ENCODE data around the gene VPS13C.

The VPS13C gene

DNA sequence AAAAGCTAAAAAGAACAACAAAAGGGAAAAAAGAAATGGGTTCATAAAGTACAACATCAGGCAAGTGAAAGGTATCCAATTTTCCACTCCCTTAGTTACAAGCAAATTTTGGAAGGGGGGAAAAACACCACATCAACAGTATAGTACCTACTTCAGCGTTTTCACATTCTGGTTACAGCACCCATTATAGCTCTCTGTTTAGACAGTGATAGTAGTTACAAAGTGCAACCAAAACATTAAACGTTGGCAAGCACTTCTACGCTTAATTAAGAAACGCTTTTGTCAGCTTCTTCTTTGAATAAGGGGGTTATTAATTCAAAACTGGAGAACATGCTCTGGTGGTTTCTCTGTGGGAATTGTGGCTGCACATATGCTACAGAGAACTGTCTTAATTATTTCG is 180.2 kb downstream of the VPS13C start:
- H3K23ac ChIP-seq (ENCODE audit: low read depth, low read length, poor library complexity): no peak overlapping the region
- no peak for DNase-seq (ENCODE audit: low spot score)
- no peak overlapping the region for H3K9ac ChIP-seq (ENCODE audit: low read depth, low read length, poor library complexity)
- H2AK5ac ChIP-seq (ENCODE audit: low read depth, low read length): no peak overlapping the region
- no peaks in the 10 kb centered on the region for H3K9me3 ChIP-seq (replicated peaks in 1 of 2; ENCODE audit: control insufficient read depth in 2 of 2, insufficient read depth in 1 of 2, low read depth in 1 of 2, low read length in 2 of 2)
- no peak overlapping the region for H3K14ac ChIP-seq (ENCODE audit: low read length)
- H2BK5ac ChIP-seq (ENCODE audit: low read length): no peak overlapping the region
- peaks cover 0 to 25% of the 10 kb centered on the region in 2 donors for H3K36me3 ChIP-seq (replicated peaks in 1 of 2; ENCODE audit: control insufficient read depth in 2 of 2, insufficient read depth in 2 of 2, low read length in 2 of 2)
- no peak overlapping the region for H2AFZ ChIP-seq (ENCODE audit: low read length)
- no peak overlapping the region for H3K4me3 ChIP-seq (ENCODE audit: low read length in 2 of 2)
- no peak overlapping the region for H3K4ac ChIP-seq (ENCODE audit: low read length)
- no peak overlapping the region for H2BK120ac ChIP-seq (ENCODE audit: low read depth, low read length)
- H3K4me1 ChIP-seq (ENCODE audit: control insufficient read depth in 2 of 2, insufficient read depth in 1 of 2, low read depth in 1 of 2, low read length in 2 of 2): no peaks in the 10 kb centered on the region
- H3K79me1 ChIP-seq (ENCODE audit: low read depth, low read length): peaks cover 1% of the 10 kb centered on the region
- H3K27ac ChIP-seq (replicated peaks; ENCODE audit: low read length): no peak overlapping the region
- WGBS, 2 donors (ENCODE audit: extremely low coverage in 2 of 2, insufficient read length in 2 of 2, insufficient replicate concordance in 1 of 2): no CpG with 5 or more reads among the region's 5 CpGs
- H4K8ac ChIP-seq (ENCODE audit: low read depth, low read length): no peak overlapping the region
- H3K27me3 ChIP-seq (ENCODE audit: control insufficient read depth in 3 of 3, insufficient read depth in 3 of 3, low read depth in 1 of 3, low read length in 3 of 3): no peaks in the 10 kb centered on the region
- no peak overlapping the region for H3K18ac ChIP-seq (ENCODE audit: low read length)
- no peak overlapping the region for H3K4me2 ChIP-seq (ENCODE audit: insufficient read depth, low read length, poor library complexity, severe bottlenecking)
- H2BK12ac ChIP-seq (ENCODE audit: low read length): no peak overlapping the region
- no peak overlapping the region for H4K91ac ChIP-seq (ENCODE audit: low read depth, low read length, poor library complexity)
- H2BK15ac ChIP-seq (ENCODE audit: low read length): no peak overlapping the region

- Histone ChIP-seq H3K79me1 (ENCODE audit: low read depth, low read length) (peaks cover 1% of the 10 kb centered on the region), H3K4me1 (ENCODE audit: control insufficient read depth in 2 of 2, insufficient read depth in 1 of 2, low read depth in 1 of 2, low read length in 2 of 2) (no peaks in the 10 kb centered on the region), H2BK12ac (ENCODE audit: low read length) (no peak overlapping the region), H3K27ac (replicated peaks; ENCODE audit: low read length) (no peak overlapping the region), H3K14ac (ENCODE audit: low read length) (no peak overlapping the region), H3K23ac (ENCODE audit: low read depth, low read length, poor library complexity) (no peak overlapping the region), H3K18ac (ENCODE audit: low read length) (no peak overlapping the region), H2BK5ac (ENCODE audit: low read length) (no peak overlapping the region), H4K8ac (ENCODE audit: low read depth, low read length) (no peak overlapping the region), H3K27me3 (ENCODE audit: control insufficient read depth in 3 of 3, insufficient read depth in 3 of 3, low read depth in 1 of 3, low read length in 3 of 3) (no peaks in the 10 kb centered on the region), H2AK5ac (ENCODE audit: low read depth, low read length) (no peak overlapping the region), H2BK120ac (ENCODE audit: low read depth, low read length) (no peak overlapping the region), H3K4me2 (ENCODE audit: insufficient read depth, low read length, poor library complexity, severe bottlenecking) (no peak overlapping the region), H3K36me3 (replicated peaks in 1 of 2; ENCODE audit: control insufficient read depth in 2 of 2, insufficient read depth in 2 of 2, low read length in 2 of 2) (peaks cover 0 to 31% of the 10 kb centered on the region in 2 donors), H3K4me3 (ENCODE audit: low read length in 2 of 2) (no peak overlapping the region), H2AFZ (ENCODE audit: low read length) (no peak overlapping the region), H3K4ac (ENCODE audit: low read length) (no peak overlapping the region), H3K9me3 (replicated peaks in 1 of 2; ENCODE audit: control insufficient read depth in 2 of 2, insufficient read depth in 1 of 2, low read depth in 1 of 2, low read length in 2 of 2) (no peaks in the 10 kb centered on the region), H3K9ac (ENCODE audit: low read depth, low read length, poor library complexity) (no peak overlapping the region), H4K91ac (ENCODE audit: low read depth, low read length, poor library complexity) (no peak overlapping the region), H2BK15ac (ENCODE audit: low read length) (no peak overlapping the region)
- no CpG with 5 or more reads among the region's 3 CpGs for WGBS, 2 donors (ENCODE audit: extremely low coverage in 2 of 2, insufficient read length in 2 of 2, insufficient replicate concordance in 1 of 2)
- DNase-seq (ENCODE audit: low spot score): no peak
These were observed 181.0 kb downstream of the VPS13C start for GRCh38 chr15:61879219-61879618.

GRCh38 chr15:61871926-61872522 is 188.2 kb downstream of the VPS13C start:
- WGBS, 2 donors (ENCODE audit: extremely low coverage in 2 of 2, insufficient read length in 2 of 2, insufficient replicate concordance in 1 of 2): no CpG with 5 or more reads among the region's 1 CpG
- Histone ChIP-seq H3K14ac (ENCODE audit: low read length) (no peak overlapping the region), H2BK12ac (ENCODE audit: low read length) (no peak overlapping the region), H2AK5ac (ENCODE audit: low read depth, low read length) (no peak overlapping the region), H4K91ac (ENCODE audit: low read depth, low read length, poor library complexity) (no peak overlapping the region), H3K23ac (ENCODE audit: low read depth, low read length, poor library complexity) (no peak overlapping the region), H3K4me2 (ENCODE audit: insufficient read depth, low read length, poor library complexity, severe bottlenecking) (no peak overlapping the region), H3K18ac (ENCODE audit: low read length) (no peak overlapping the region), H3K4me1 (ENCODE audit: control insufficient read depth in 2 of 2, insufficient read depth in 1 of 2, low read depth in 1 of 2, low read length in 2 of 2) (no peaks in the 10 kb centered on the region), H3K27me3 (ENCODE audit: control insufficient read depth in 3 of 3, insufficient read depth in 3 of 3, low read depth in 1 of 3, low read length in 3 of 3) (no peaks in the 10 kb centered on the region), H2BK15ac (ENCODE audit: low read length) (no peak overlapping the region), H2AFZ (ENCODE audit: low read length) (no peak overlapping the region), H3K27ac (replicated peaks; ENCODE audit: low read length) (no peak overlapping the region), H3K4me3 (ENCODE audit: low read length in 2 of 2) (no peak overlapping the region), H3K36me3 (replicated peaks in 1 of 2; ENCODE audit: control insufficient read depth in 2 of 2, insufficient read depth in 2 of 2, low read length in 2 of 2) (peaks cover 4 to 61% of the 10 kb centered on the region in 2 donors), H3K79me1 (ENCODE audit: low read depth, low read length) (peaks cover 1% of the 10 kb centered on the region), H3K9ac (ENCODE audit: low read depth, low read length, poor library complexity) (no peak overlapping the region), H3K9me3 (replicated peaks in 1 of 2; ENCODE audit: control insufficient read depth in 2 of 2, insufficient read depth in 1 of 2, low read depth in 1 of 2, low read length in 2 of 2) (no peaks in the 10 kb centered on the region), H3K4ac (ENCODE audit: low read length) (no peak overlapping the region), H4K8ac (ENCODE audit: low read depth, low read length) (no peak overlapping the region), H2BK120ac (ENCODE audit: low read depth, low read length) (no peak overlapping the region), H2BK5ac (ENCODE audit: low read length) (no peak overlapping the region)
- no peak for DNase-seq (ENCODE audit: low spot score)

DNA sequence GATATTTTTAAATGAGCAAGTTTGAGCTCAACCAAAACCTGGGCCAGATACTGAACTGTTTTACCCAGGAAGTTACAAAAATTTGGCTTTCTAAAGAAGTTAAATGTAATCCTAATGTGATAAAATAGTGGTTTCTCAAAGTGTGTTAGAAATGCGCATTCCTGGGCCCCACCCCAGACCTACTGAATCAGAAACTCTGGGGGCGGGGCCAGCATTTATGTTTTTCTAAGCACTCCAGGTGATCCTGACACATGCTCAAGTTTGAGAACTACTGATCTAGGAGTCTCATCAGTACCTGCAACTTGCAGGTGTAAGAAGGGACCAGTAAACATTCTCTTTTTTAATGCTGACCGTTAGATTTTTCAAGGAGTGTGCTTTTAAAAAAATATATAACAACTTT is 190.6 kb downstream of the VPS13C start:
- Histone ChIP-seq H3K9me3 (replicated peaks in 1 of 2; ENCODE audit: control insufficient read depth in 2 of 2, insufficient read depth in 1 of 2, low read depth in 1 of 2, low read length in 2 of 2) (no peaks in the 10 kb centered on the region), H2BK120ac (ENCODE audit: low read depth, low read length) (no peak overlapping the region), H3K14ac (ENCODE audit: low read length) (no peak overlapping the region), H4K8ac (ENCODE audit: low read depth, low read length) (no peak overlapping the region), H3K27ac (replicated peaks; ENCODE audit: low read length) (no peak overlapping the region), H3K36me3 (replicated peaks in 1 of 2; ENCODE audit: control insufficient read depth in 2 of 2, insufficient read depth in 2 of 2, low read length in 2 of 2) (peaks cover 4 to 49% of the 10 kb centered on the region in 2 donors), H2BK12ac (ENCODE audit: low read length) (no peak overlapping the region), H3K23ac (ENCODE audit: low read depth, low read length, poor library complexity) (no peak overlapping the region), H2AK5ac (ENCODE audit: low read depth, low read length) (no peak overlapping the region), H3K79me1 (ENCODE audit: low read depth, low read length) (no peaks in the 10 kb centered on the region), H2BK15ac (ENCODE audit: low read length) (no peak overlapping the region), H3K27me3 (ENCODE audit: control insufficient read depth in 3 of 3, insufficient read depth in 3 of 3, low read depth in 1 of 3, low read length in 3 of 3) (no peaks in the 10 kb centered on the region), H3K18ac (ENCODE audit: low read length) (no peak overlapping the region), H2BK5ac (ENCODE audit: low read length) (no peak overlapping the region), H3K4me2 (ENCODE audit: insufficient read depth, low read length, poor library complexity, severe bottlenecking) (no peak overlapping the region), H3K4me3 (ENCODE audit: low read length in 2 of 2) (no peak overlapping the region), H3K4me1 (ENCODE audit: control insufficient read depth in 2 of 2, insufficient read depth in 1 of 2, low read depth in 1 of 2, low read length in 2 of 2) (no peaks in the 10 kb centered on the region), H4K91ac (ENCODE audit: low read depth, low read length, poor library complexity) (no peak overlapping the region), H3K9ac (ENCODE audit: low read depth, low read length, poor library complexity) (no peak overlapping the region), H3K4ac (ENCODE audit: low read length) (no peak overlapping the region), H2AFZ (ENCODE audit: low read length) (no peak overlapping the region)
- DNase-seq (ENCODE audit: low spot score): no peak
- no CpG with 5 or more reads among the region's 3 CpGs for WGBS, 2 donors (ENCODE audit: extremely low coverage in 2 of 2, insufficient read length in 2 of 2, insufficient replicate concordance in 1 of 2)
